Measurements from ENCODE around the gene MEMO1.
"Not testable (repeated sequence)": the region's sequence is repeated elsewhere in the genome, so short reads cannot be mapped to it uniquely, and the experiment has no call there.

MEMO1 gene

DNA sequence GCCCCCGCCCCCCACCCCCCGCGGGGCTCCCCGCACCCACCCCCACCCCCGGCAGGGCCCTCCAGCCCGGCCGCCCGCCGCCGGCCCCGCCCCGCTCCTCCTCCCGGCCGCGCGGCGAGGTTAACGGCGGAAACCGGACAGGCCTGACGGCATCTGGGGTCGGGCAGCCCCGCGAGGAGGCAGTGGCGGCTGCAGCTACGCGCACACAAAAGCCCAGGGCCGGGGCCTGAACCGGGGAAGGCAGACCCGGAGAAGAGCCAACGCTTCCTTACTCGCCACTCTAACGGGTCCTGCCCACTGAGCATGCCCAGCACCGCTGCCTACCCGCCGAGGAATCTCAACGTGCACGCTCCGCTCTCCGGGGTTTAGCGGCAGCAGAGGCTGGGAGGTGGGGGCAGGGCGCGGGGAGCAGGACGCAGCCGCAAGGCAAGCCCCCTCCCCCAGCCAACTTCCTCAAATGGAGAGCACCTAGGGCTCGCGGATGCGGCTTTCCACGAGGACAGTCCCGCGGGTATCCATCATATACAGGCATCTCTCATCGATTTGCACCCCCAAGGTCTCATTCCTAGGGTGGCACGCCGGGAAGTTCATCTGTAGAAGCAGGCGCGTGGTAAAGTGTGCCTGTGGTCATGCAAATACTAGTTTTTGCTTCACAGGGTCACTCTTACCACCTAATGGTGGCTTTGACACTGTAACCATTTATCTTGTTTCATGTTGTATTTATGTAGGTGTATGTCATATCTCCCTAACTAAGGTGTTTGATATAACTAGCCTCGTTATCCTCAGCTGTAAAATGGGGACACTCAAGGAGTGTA lies at the start of gene MEMO1:
Gene MEMO1, minus strand, starts transcription at position 339 of the 815 bp plus-strand sequence. CDS start 761 bp downstream, outside the sequence.
- DNase-seq (ENCODE audit: low spot score): peak; percentile 97

- no peak for DNase-seq (ENCODE audit: low spot score)
Measured at GRCh38 chr2:32060266-32060665, 49.5 kb upstream of the MEMO1 start.

GRCh38 chr2:32058130-32058529 lies 47.3 kb upstream of the MEMO1 start:
- DNase-seq (ENCODE audit: low spot score): no peak

DNA sequence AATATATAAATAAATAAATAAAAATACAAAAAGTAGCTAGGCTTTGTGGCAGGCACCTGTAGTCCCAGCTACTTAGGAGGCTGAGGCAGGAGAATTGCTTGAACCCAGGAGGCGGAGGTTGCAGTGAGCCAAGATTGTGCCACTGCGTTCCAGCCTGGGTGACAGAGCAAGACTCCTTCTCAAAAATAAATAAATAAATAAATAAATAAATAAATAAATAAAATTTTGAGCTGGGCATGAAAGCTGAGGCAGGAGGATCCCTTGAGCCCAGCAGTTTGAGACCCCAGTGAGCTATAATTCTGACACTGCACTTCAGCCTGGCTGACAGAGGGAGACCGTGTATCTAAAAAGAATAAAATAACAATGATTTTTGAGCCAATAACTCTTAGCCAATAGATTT lies 43.8 kb upstream of the MEMO1 start:
- not testable (repeated sequence) for DNase-seq (ENCODE audit: low spot score)

DNA sequence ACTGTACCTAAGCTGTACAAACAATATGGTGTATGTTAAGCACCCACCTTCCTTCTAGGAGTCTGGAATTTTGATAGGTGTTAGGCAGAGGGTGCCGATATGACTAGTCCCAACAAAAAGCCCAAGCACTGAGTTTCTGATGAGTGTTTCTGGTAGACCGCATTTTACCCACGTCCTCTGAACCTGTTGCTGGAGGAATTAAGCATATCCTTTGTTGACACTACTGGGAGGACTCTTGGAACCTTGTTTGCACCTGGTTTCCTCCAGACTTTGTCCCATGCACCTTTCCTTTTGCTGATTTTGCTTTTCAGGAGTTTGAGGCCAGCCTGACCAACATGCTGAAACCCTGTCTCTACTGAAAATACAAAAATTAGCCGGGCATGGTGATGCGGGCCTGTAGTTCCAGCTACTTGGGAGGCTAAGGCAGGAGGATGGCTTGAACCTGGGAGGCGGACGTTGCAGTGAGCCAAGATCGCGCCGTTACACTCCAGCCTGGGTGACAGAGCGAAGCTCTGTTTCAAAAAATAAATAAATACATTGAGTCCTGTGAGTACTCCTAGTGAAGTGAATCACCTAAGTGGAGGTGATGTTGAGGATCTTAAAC lies 41.1 kb upstream of the MEMO1 start:
- no peak for DNase-seq (ENCODE audit: low spot score)

GRCh38 chr2:32043561-32043960 lies 32.8 kb upstream of the MEMO1 start:
- DNase-seq (ENCODE audit: low spot score): no peak

DNA sequence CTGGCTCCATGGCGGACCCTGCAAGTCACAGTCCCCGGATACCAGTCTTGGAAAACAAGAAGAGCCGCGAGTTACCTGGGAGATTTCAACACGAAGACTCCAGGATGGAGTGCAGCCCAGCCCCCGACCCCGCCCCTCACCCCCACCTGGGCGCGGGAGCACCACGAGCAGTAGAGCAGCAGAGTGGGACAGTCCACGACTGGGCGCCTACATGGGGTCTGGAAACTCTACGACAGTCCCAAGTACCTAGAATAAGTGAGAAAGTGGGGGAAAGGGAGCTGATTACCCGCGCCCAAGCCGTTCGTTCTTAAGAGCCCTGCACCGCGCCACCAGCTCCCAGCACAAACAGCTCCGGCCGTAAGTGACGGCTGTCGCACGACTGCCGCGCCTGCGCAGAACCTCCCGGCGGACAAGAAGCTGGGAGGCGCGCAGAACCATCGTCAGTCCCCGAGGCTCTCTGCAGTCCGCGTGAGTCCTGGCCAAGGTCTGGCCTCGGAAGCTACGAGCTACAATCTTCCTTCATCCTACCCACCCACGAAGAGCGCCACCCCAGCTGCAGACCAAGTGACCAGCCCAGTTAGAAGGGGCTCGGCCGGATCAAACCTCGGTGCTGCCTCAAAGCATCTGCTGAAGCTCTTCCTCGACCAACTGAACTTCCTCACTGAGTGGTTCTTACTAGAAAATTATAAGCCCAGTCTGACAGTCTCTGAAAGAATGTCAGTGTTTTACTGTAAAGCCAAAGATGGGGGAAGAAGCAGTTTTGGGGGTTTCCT lies 28.8 kb upstream of the MEMO1 start, which contains the start of gene DPY30:
Gene DPY30, minus strand, starts transcription at position 359 of the 773 bp plus-strand sequence. Its CDS starts 349 bp downstream, at position 10.
- peak; percentile 98 for DNase-seq (ENCODE audit: low spot score)

DNA sequence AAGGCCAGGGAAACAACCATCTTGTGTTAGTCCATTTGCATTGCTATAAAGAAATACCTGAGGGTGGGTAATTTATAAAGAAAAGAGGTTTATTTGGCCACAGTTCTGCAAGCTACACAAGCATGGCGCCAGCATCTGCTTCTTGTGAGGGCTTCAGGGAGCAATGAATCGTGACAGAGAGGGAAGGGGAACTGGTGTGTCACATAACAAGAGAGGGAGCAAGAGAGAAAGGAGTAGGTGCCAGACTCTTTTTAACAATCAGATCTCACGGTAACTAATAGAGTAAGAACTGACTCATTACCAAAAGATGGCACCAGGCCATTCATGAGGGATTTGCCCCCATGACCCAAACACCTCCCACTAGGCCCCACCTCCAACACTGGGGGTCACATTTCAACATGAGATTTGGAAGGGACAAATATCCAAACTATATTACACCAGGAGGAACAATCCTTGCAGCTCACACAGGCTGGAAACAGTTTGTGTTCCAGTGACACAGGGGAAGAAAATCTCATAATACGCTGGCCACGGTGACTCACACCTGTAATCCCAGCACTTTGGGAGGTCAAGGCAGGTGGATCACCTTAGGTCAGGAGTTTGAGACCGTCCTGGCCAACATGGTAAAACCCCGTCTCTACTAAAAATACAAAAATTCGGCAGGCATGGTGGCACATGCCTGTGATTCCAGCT lies 23.5 kb upstream of the MEMO1 start:
- DNase-seq (ENCODE audit: low spot score): not testable (repeated sequence)

GRCh38 chr2:32018789-32019482 lies 8.1 kb upstream of the MEMO1 start:
- not testable (repeated sequence) for DNase-seq (ENCODE audit: low spot score)

- DNase-seq (ENCODE audit: low spot score): no peak
Measured at GRCh38 chr2:32012872-32013271, 2.1 kb upstream of the MEMO1 start.

GRCh38 chr2:32011485-32011960 lies 715 bp upstream of the MEMO1 start:
- no peak for DNase-seq (ENCODE audit: low spot score)

- peak; percentile 25 for DNase-seq (ENCODE audit: low spot score)
Measured at GRCh38 chr2:32010280-32010669, 533 bp downstream of the MEMO1 start.

DNA sequence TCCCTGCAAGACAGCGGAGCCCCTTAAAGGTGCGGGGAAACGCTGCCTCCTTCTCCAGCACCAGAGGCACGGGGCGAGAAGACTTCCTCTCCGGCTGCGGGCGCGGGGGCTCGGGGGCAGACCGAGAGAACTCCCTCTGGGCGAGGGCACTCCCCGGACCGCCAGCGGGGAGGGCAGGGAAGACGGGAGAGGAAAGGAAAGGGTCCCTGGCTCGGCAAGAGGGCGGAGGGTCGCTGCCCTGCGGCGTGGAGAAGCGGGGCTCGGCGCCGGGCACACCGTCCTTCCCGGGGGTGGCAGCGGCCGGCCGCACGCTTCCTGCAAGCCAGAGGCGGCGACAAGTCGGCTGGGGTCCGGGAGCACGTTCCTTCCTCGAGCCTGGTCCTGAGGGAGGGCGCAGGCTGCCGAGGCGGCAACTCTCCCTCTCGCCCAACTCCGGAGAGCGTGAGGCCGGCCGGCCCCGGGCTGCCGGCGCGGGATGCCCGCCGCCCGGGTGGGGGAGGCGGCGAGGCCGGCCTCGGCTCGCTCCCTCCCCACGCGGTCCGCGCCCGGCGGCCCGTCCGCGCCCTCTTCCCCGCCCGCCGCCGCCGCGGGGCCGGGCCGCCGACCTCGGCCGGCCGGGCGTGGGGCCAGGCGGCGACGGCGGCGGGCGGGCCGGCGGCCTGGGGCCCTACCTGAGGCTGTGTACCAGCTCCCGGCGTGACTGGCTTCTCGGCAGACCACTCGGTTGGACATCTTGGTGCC lies 1.1 kb downstream of the MEMO1 start:
- DNase-seq (ENCODE audit: low spot score): peak; percentile 78

GRCh38 chr2:32008805-32009515 lies 1.8 kb downstream of the MEMO1 start:
- no peak for DNase-seq (ENCODE audit: low spot score)

- no peak for DNase-seq (ENCODE audit: low spot score)
Measured at GRCh38 chr2:32007121-32007391, 3.8 kb downstream of the MEMO1 start.

GRCh38 chr2:32005371-32005976 lies 5.3 kb downstream of the MEMO1 start:
- no peak for DNase-seq (ENCODE audit: low spot score)

DNA sequence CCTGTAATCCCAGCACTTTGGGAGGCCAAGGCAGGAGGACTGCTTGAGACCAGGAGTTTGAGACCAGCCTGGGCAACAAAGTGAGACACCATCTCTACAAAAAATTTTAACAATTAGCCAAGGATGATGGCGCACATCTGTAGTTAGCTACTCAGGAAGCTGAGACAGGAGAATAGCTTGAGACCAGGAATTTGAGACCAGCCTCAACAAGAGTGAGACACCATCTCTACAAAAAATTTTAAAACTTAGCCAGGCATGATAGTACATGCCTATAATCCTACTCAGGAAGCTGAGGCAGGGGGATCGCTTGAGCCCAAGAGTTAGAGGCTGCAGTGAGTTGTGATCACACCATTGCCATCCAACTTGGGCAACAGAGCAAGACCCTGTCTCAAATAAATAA lies 7.0 kb downstream of the MEMO1 start:
- DNase-seq (ENCODE audit: low spot score): no peak

GRCh38 chr2:32002406-32002805 lies 8.4 kb downstream of the MEMO1 start:
- DNase-seq (ENCODE audit: low spot score): no peak

DNA sequence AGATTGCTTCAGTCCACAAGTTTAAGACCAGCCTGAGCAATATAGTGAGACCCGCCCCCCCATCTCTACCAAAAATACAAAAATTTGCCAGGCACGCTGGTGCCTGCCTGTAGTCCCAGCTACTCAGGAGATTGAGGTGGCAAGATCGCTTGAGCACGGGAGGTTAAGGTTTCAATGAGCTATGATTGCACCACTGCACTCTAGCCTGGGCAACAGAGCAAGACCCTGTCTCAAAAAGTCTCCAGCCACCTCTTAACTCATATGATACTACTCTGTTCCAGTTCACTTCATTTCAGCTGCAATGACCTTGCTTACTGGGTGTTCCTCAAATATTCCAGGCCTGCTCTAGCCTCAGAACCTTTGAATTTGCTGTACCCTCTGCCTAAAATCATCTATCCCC lies 11.4 kb downstream of the MEMO1 start:
- no peak for DNase-seq (ENCODE audit: low spot score)
